Frontal cortex (tissue), 4 donors: ENCODE data around the gene ZCCHC14. TPM values are rescaled to one million over a fixed set of nuclear protein-coding genes. Genes with fewer than 3 reads are reported as not detected.

Experiments
- DNase-seq, 2 donors: peaks; one replicate each; pipeline ENCODE4 v3.0.0; 2012; ENCODE audit warnings: low spot score in 2 of 2
- FAIRE-seq: peaks from 2 replicates; lab custom pipeline; 2012; peaks lifted over from hg19 to GRCh38; lab: Jason Lieb, UNC
- total RNA-seq: library from RNA; depleted of rRNA; stranded (reverse); fragments of >200 nt; gene quantifications from one replicate; pipeline ENCODE4 v1.2.3, GENCODE V29; 2014
- donor health status: control.
- donor health status: control.
- donor health status: control.

Gene ZCCHC14
- total RNA-seq, 1 donor from 2014 or later, result 26.1 TPM

- FAIRE-seq (no peak), DNase-seq (no peak)
Measured at GRCh38 chr16:87358250-87358649, 134.6 kb downstream of the ZCCHC14 start.

GRCh38 chr16:87356491-87356853 is 136.4 kb downstream of the ZCCHC14 start:
- FAIRE-seq (no peak), DNase-seq (no peak)

Other genes starting within 250 kb of the ZCCHC14 start
- 2.4 TPM for gene C16orf95, start 175.6 kb downstream of the ZCCHC14 start, total RNA-seq
- 22.8 TPM for gene FBXO31, start 109.2 kb downstream of the ZCCHC14 start, total RNA-seq
- gene MAP1LC3B, start 100.7 kb downstream of the ZCCHC14 start, total RNA-seq, result 24.5 TPM
- gene JPH3, start 109.5 kb upstream of the ZCCHC14 start, total RNA-seq, result 48.1 TPM